Limb (tissue), 2 donors: ENCODE results near the gene ID4.

Experiments used
- DNase-seq, 2 donors: peaks; one replicate each; pipeline ENCODE4 v3.0.0-alpha.2; 2016; ENCODE audit errors: extremely low spot score in 2 of 2

The ID4 gene

GRCh38 chr6:19836799-19837510, at the start of gene ID4:
ID4 (plus strand) TSS chr6:19837370; CDS start chr6:19837755, 385 bp downstream.
- peak; percentile 96 to 98 for DNase-seq

- DNase-seq, result no peak
These were observed 48.5 kb upstream of the ID4 start for GRCh38 chr6:19788686-19789085.

GRCh38 chr6:19789100-19789803, 47.9 kb upstream of the ID4 start:
- DNase-seq, result no peak

GRCh38 chr6:19791267-19791666, 45.9 kb upstream of the ID4 start:
- DNase-seq, result no peak

GRCh38 chr6:19795211-19795610, 42.0 kb upstream of the ID4 start:
- DNase-seq, result no peak

GRCh38 chr6:19796452-19796851, 40.7 kb upstream of the ID4 start:
- DNase-seq, result no peak

GRCh38 chr6:19798362-19798761, 38.8 kb upstream of the ID4 start:
- DNase-seq, result no peak

- DNase-seq, result no peak
These were observed 34.5 kb upstream of the ID4 start for GRCh38 chr6:19802656-19803055.

GRCh38 chr6:19803331-19804204, 33.6 kb upstream of the ID4 start:
- peak; percentile 45 to 50 for DNase-seq

- DNase-seq, result peak; percentile 95 to 99
These were observed 32.7 kb upstream of the ID4 start for GRCh38 chr6:19804205-19805128.

- DNase-seq, result no peak
These were observed 32.1 kb upstream of the ID4 start for GRCh38 chr6:19805129-19805481.

GRCh38 chr6:19806971-19807396, 30.2 kb upstream of the ID4 start:
- DNase-seq, result no peak

- DNase-seq, result no peak
These were observed 25.6 kb upstream of the ID4 start for GRCh38 chr6:19811397-19812079.

- no peak for DNase-seq
These were observed 24.6 kb upstream of the ID4 start for GRCh38 chr6:19812512-19813119.

- no peak for DNase-seq
These were observed 18.4 kb upstream of the ID4 start for GRCh38 chr6:19818805-19819204.

- no peak for DNase-seq
These were observed 12.9 kb upstream of the ID4 start for GRCh38 chr6:19824058-19824807.

- DNase-seq, result no peak
These were observed 9.9 kb upstream of the ID4 start for GRCh38 chr6:19827247-19827646.

GRCh38 chr6:19827903-19828302, 9.3 kb upstream of the ID4 start:
- no peak for DNase-seq

GRCh38 chr6:19830171-19830570, 7.0 kb upstream of the ID4 start:
- DNase-seq, result no peak
